GM21390 (cell line): ENCODE measurements around the gene GRAP2.
"Not testable (repeated sequence)": the region's sequence is repeated elsewhere in the genome, so short reads cannot be mapped to it uniquely, and the experiment has no call there.

Experiments used
- ATAC-seq: cut with Tn5 transposase; IDR thresholded peaks from one replicate; pipeline ENCODE4 v1.9.1; 2021; ENCODE audit not compliant: unreplicated experiment

GRAP2 gene

DNA sequence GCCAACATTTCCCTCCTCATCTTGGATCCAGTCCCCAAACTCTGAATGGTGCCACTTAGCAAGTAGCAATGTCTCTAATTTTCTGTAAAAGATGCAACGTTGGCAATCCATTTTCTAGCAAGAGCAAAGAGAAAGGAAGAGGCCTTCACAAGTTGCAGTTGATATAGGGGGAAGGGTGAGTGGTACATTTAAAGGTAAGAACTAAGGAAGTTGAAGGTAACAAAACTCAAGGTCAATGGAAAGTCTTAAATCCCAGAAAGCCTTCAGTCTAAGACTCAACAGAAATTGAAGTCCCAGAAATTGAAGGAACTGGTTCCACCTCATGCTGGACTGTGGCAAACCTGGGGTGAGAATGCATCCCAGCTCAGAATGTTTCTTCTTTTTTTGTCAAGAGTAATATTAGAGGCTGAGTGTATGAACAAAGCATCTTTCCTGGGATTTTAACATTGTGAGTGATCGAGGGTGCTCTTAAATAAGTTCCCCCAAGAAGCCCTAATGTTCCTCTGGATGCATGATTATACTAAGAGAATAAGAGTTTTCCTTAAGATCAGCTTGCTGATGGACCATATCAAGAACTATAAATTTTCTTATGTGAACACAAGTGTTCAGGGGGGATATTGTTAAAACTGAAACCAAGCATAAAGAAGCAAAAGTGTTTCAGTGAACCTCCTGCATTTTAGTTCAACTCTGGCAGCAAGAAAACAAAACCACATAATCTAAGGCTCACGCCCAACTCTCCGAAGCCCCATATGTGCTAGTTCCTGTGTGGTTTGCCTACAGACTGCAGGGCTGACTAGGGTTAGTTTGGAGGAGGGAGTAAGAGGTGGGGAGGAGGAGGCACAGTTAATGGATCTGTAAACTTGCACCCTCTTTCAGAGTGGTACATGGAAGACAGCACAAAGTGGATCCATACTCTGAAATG lies at the start of gene GRAP2:
GRAP2 (plus strand) TSS at position 779 of the 922 bp plus-strand sequence. CDS start 46,023 bp downstream, outside the sequence.
- peak; percentile 61 for ATAC-seq

GRCh38 chr22:39851606-39852315 lies 49.1 kb upstream of the GRAP2 start:
- ATAC-seq: no peak

GRCh38 chr22:39852799-39853198 lies 48.1 kb upstream of the GRAP2 start:
- ATAC-seq: no peak

DNA sequence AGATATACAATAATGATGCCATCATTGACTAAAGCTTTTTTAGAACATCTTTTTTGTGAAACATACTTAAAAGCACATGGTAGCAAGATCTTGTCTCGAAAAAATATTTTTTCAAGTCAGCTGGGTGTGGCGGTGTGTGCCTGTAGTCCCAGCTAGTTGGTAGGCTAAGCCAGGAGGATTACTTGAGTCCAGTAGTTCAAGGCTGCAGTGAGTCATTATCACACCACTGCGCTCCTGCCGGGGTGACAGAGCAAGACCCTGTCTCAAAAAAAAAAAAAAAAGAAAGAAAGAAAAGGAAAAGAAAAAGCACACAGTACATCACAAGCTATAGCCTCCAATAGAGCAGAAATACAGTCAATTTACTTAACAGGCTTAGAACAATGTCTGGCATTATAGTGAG lies 44.3 kb upstream of the GRAP2 start:
- ATAC-seq: no peak

GRCh38 chr22:39859903-39860588 lies 40.8 kb upstream of the GRAP2 start:
- no peak for ATAC-seq

DNA sequence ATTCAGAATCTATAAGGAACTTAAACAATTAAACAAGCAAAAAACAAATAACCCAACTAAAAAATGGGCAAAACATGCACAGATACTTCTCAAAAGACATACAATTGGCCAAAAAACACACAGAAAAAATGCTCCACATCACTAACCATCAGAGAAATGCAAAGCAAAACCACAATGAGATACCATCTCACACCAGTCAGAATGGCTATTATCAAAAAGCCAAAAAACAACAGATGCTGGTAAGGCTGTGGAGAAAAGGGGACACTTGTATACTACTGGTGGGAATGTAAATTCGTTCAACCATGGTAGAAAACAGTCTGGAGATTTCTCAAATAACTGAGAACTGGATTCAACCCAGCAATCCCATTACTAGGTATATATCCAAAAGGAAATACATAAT lies 32.1 kb upstream of the GRAP2 start:
- ATAC-seq: no peak

DNA sequence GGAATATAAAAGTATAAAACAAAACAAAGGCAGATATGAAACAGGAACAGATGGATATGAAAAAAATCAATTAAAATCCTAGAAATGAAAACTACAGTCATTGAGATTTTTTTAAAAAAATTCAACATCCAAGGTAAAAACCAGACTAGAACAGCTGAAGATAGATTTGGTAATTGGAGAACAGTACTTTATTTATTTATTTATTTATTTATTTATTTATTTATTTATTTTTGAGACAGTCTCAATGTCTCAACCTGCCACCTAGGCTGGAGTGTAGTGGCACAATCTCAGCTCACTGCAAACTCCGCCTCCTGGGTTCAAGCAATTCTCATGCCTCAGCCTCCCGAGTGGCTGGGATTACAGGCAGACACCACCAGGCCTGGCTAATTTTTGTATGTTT lies 31.1 kb upstream of the GRAP2 start:
- not testable (repeated sequence) for ATAC-seq

GRCh38 chr22:39871008-39871798 lies 29.7 kb upstream of the GRAP2 start:
- ATAC-seq: no peak

DNA sequence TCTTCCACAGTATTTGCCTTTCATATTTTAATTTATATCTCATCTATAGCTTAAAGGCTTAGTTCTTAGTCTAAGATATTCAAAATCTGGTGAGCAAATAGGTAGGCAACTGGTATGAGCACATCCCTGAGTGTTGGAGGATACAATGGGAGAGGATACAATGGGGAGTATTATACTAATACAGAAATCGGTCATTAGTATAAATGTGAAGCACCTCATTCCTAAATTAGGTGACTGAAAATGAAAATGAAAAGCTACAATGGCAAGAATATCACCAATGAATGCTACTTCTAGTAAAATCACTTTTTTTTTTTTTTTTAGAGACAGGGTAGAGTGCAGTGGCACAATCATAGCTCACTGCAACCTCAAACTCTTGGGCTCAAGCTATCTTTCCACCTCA lies 28.3 kb upstream of the GRAP2 start:
- no peak for ATAC-seq

DNA sequence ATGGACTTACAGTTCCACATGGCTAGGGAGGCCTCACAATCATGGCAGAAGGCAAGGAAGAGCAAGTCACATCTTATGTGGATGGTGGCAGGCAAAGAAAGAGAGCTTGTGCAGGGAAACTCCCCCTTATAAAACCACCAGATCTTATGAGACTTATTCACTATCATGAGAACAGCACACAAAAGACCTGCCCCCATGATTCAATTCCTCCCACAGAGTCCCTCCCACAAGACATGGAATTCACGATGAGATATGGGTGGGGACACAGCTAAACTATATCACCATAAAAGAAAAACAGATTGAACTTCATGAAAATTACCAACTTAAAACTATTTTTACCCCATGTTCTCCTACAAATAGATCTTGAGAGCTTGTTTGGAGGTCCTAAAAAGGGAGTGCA lies 26.9 kb upstream of the GRAP2 start:
- no peak for ATAC-seq

DNA sequence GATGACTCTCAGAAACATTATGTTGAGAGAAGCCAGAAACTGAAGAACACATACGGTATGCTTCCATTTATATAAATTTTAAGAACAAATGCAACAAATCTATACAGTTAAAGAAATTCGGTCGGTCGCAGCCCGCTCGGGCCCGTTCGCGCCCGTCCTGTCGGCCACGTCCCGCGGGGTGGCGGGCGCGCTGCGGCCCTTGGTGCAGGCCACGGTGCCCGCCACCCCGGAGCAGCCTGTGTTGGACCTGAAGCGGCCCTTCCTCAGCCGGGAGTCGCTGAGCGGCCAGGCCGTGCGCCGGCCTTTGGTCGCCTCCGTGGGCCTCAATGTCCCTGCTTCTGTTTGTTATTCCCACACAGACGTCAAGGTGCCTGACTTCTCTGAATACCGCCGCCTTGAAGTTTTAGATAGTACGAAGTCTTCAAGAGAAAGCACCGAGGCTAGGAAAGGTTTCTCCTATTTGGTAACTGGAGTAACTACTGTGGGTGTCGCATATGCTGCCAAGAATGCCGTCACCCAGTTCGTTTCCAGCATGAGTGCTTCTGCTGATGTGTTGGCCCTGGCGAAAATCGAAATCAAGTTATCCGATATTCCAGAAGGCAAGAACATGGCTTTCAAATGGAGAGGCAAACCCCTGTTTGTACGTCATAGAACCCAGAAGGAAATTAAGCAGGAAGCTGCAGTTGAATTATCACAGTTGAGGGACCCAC lies 25.6 kb upstream of the GRAP2 start:
- not testable (repeated sequence) for ATAC-seq

DNA sequence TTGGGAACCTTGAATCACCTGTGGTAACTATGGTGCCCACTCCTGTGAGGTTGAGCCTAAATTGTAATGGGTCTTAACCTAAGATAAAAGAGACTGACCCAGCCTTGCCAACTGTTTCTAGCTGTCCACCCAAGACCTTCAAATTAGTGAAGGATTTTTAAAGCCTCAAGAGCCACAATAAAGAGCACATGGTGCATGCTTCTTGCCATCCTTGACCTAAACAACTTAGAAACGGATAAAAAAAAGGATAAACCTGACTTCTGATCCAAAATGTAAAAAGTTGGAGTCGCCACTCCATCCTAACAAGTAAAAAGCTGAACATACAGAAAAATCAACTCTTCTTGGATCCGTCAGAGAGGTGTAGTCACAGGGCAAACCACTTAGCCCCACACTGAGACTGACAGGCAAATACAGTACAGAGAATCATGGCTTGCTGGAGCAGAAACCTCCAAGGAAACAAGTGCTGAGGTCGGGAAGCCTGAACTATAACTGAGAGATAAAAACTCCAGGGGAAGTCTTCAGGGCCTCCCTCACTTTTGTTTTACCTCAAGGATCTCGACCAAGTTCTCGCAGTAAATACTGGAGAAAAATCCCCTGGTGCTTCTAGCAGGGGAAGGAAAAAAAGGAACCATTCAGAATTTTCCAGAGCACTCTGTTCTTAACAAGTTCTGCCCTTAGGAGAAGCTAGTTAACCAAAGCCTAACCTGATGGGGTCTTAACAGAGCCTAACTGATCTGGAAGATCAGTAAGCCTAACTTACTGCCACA lies 23.6 kb upstream of the GRAP2 start:
- no peak for ATAC-seq

DNA sequence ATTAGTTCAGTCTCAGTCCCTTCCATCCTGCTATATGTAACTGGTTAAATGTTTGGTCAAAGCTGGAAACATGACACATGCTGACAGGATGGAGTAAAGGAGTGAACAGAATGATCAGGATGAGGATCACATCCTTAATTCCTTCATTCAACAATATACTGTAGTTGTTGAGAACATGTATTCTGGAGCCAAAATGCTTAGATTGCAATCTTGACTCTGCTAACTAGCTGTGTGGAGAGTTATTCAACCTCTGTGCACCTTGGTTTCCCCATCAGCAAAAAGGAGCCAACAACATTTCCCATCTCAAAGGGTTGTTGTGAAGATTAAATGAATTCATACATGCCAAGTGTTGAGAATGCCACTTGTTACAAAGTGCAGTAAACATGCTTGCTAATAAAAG lies 20.2 kb upstream of the GRAP2 start:
- no peak for ATAC-seq

DNA sequence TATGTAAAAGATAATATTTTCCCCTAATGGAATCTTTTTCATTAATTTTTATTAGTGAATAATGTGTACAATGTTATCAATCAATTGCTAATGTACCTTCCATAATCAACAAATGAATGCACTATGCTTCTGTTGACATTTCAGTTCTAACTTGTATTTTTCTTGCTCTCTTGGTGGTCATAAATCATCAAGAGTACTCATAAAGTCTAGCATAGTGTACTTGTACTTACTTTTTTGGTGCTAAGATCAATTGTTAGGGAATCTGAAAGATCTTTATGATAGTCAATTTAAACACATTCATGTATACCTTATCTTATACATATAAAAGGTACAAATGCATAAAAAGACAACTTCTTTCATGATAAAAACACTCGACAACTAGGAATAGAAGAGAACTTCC lies 17.8 kb upstream of the GRAP2 start:
- no peak for ATAC-seq

GRCh38 chr22:39889924-39890323 lies 11.0 kb upstream of the GRAP2 start:
- not testable (repeated sequence) for ATAC-seq

GRCh38 chr22:39893526-39893925 lies 7.4 kb upstream of the GRAP2 start, which contains the start of gene ENTHD1:
Gene ENTHD1, minus strand, starts transcription at chr22:39893760. Its CDS starts 6,012 bp downstream, at chr22:39887748.
- no peak for ATAC-seq

- no peak for ATAC-seq
Observed at GRCh38 chr22:39894554-39895092, 6.3 kb upstream of the GRAP2 start.

- no peak for ATAC-seq
Observed at GRCh38 chr22:39895682-39896081, 5.2 kb upstream of the GRAP2 start.
